Stimulated activated CD4-positive, alpha-beta T cell treated with anti-CD3 and anti-CD28 coated beads, Interleukin-2, amount 100 ng/mL, for 4 hours (primary cell): Measurements from ENCODE around the gene ADAMTS20.
"Not testable (repeated sequence)": the region's sequence is repeated elsewhere in the genome, so short reads cannot be mapped to it uniquely, and the experiment has no call there.

Experiments used
- DNase-seq: peaks from one replicate; pipeline ENCODE4 v3.0.0-alpha.2; 2020; ENCODE audit warnings: low read depth

ADAMTS20 gene

DNA sequence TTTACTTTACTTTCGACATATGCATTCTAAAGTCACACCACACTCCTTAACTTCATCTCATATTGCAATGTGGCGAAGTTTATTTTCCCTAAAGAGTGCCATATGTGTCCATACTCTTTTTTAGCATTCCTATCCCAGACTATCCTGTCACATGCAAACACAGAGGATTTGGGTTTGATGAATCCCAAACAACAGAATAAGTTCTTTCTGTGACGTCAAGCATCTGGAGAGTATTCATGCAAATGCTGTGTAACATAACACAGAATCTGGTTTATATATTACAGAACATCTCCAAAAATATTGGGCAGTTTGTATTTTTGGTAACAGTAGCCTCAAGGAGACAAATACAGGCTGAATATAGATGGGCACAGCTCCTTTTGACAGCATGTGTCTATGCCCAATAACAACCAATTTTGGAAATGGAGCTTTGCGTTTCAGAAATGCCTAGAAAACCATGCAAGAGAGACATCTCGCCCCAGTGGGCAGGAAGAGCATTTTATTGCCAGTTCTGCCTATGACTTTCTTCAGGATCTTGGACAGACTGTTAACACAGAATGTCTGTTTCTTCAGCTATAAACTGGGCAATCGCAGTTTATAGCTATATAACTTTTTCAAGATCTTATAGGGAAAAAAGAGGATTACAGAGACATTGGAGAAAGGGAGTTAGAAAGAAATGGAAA lies 190.8 kb downstream of the ADAMTS20 start:
- no peak for DNase-seq

DNA sequence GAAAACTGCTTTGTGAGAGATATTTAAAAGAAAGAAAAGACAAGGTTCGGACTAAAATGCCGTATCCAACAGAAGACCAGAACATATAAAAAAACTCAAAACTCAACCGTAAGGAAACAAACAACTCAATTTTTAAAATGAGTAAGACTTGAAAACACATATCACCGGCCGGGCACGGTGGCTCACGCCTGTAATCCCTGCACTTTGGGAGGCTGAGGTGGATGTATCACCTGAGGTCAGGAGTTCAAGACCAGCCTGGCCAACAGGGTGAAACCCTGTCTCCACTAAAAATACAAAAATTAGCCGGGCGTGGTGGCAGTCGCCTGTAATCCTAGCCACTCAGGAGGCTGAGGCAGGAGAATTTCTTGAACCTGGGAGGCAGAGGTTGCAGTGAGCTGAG lies 192.0 kb downstream of the ADAMTS20 start:
- not testable (repeated sequence) for DNase-seq

DNA sequence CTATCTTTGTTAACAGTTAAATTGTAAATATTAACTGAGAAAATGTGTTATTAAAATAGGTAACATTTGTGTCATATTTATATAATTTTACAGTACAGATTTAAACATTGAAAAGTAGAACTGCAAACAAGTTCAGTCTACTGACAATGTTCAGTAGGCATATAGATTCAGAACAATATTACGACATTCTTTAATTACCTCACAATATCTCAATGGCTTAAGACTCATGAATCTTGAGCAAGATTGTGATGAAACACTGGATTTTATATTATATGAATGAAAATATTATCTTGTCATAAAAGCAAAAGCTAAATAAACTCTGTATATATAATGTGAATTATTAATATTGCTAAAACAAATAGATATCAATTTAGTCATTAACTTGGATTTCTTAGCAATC lies 194.9 kb downstream of the ADAMTS20 start:
- no peak for DNase-seq

DNA sequence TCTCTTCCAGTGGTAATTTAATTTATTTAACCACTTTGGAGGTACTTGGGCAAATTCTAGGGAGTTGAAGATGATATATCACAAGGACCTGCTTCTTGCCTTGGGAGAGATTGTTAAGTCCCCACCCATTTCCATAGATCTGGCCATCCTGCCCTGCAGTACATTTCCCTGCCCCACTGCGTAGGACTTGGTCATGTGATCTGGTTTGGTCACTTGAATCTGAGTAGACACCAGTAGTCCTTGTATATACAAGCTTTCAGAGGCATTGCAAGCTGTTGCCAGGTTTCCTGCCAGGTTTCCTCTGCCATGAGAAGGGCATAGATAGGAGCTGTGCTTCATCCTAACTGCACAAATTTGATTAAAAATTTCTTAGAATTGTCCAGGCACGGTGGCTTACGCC lies 200.0 kb downstream of the ADAMTS20 start:
- DNase-seq, result no peak

GRCh38 chr12:43349863-43350262 lies 202.1 kb downstream of the ADAMTS20 start:
- DNase-seq, result no peak

GRCh38 chr12:43348221-43348620 lies 203.8 kb downstream of the ADAMTS20 start:
- no peak for DNase-seq

DNA sequence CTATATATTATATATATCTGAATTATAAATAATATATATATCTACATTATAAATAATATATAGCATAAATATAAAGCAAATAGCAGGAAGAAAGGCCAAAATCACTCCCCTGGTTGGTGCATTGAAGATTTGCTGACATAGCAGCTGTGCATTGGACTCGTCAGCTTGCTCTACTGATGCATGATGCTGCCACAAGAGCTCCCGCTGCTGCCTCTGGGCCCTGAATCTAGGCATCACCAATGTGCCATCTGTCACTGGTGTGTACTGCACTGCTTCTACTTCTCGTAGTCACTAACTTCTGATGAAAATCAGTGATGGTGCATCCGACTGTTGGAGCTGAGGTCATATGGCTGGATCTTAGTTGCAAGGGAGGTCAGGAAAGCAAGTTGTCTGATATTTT lies 205.0 kb downstream of the ADAMTS20 start:
- DNase-seq, result no peak

DNA sequence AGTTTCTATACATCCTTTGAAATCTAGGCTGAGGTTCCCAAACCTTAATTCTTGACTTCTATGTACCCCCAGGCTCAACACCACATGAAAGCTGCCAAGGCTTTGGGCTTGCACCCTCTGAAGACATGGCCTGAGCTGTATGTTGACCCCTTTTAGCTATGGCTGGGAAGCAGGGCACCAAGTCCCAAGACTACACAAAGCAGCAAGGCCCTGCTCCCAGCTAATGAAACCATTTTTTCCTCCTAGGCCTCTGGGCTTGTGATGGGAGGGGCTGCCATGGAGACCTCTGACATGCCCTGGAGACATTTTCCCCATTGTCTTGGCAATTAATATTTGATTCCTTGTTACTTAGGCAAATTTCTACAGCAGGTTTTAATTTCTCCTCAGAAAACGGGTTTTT lies 207.0 kb downstream of the ADAMTS20 start:
- no peak for DNase-seq

GRCh38 chr12:43341785-43342313 lies 210.2 kb downstream of the ADAMTS20 start:
- not testable (repeated sequence) for DNase-seq

GRCh38 chr12:43338848-43339526 lies 213.0 kb downstream of the ADAMTS20 start:
- DNase-seq, result no peak

GRCh38 chr12:43337571-43338444 lies 214.2 kb downstream of the ADAMTS20 start:
- DNase-seq, result no peak

DNA sequence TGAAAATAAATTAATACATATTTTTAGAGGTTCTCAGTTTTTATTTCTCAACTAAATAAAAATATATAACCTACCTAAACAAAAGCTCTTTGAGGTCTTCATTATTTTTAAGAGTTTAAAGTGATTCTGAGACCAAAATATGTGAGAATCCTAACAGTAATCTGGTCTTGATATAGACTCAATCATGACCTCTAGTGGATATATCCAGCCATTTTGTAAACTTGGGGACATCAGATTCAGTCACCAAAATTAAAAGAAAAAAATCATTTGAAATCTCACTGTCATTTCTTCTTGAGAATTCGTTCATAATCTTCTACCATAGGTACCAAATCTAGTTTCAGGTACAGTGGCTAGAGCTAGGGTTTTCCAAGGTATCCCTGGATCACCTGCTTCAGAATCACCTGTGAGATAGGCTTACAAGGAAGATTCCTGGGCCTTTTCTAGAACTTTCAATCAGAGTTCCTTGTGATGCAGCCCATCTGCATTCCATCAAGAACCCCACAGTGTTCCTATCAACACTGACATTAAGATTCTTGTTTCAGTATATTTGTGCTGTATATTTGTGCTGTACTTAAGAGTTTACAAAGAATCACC lies 214.9 kb downstream of the ADAMTS20 start:
- DNase-seq, result no peak

- DNase-seq, result no peak
Measured at GRCh38 chr12:43333644-43334043, 218.4 kb downstream of the ADAMTS20 start.

GRCh38 chr12:43332977-43333640 lies 218.9 kb downstream of the ADAMTS20 start:
- DNase-seq, result no peak

- no peak for DNase-seq
Measured at GRCh38 chr12:43331935-43332334, 220.1 kb downstream of the ADAMTS20 start.

DNA sequence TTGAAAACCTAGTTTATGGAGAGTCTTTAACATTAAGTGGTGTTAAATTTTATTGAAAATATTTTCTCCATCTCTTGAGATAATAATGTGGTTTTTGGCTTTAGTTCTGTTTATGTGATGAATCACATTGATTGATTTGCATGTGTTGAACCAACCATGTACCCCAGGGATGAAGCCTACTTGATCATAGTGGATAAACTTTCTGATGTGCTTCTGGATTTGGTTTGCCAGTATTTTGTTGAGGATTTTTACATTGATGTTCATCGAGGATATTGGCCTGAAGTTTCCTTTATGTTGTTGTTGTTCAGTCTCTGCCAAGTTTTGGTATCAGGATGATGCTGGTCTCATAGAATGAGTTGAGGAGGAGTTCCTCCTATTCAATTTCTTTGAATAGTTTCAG lies 222.6 kb downstream of the ADAMTS20 start:
- DNase-seq, result no peak

- no peak for DNase-seq
Measured at GRCh38 chr12:43325786-43326185, 226.2 kb downstream of the ADAMTS20 start.

GRCh38 chr12:43320281-43320680 lies 231.7 kb downstream of the ADAMTS20 start:
- no peak for DNase-seq

DNA sequence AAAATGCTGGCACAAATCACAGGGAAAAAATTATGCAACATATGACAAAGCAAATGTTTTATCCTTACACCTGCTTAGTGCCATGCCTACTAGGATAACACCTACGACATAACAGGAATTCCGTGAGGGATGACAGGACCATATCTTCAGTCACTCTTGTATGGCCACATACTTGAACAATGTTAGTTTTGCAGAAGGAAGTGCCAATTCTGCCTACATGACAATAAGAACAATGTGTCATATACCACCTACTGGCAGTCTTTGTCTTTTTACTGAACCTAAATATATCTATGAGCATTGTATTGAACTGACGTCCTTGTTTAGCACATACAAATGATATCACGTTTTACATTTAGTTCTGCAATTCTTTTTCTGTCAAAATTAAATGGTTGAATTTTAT lies 234.0 kb downstream of the ADAMTS20 start:
- DNase-seq, result no peak

GRCh38 chr12:43317156-43317555 lies 234.8 kb downstream of the ADAMTS20 start:
- no peak for DNase-seq

DNA sequence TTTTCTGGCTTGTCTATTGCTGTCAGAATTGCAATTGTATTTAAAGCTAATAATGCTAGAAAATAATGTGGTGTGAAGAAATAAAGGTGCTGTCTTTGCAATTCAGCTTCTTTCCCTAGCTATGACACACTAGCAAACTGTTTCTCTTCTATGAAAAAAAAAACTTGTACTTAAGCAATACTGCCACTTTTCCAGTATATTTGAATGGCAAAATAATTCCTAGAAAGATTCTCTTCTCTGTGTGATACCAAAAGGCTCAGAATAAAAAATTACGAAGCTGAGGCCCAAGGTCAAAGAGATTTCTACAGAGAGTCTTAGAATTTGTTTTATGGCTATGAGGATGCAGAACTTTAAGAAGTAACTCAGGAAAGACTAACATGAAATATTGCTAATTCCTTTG lies 235.5 kb downstream of the ADAMTS20 start:
- no peak for DNase-seq

DNA sequence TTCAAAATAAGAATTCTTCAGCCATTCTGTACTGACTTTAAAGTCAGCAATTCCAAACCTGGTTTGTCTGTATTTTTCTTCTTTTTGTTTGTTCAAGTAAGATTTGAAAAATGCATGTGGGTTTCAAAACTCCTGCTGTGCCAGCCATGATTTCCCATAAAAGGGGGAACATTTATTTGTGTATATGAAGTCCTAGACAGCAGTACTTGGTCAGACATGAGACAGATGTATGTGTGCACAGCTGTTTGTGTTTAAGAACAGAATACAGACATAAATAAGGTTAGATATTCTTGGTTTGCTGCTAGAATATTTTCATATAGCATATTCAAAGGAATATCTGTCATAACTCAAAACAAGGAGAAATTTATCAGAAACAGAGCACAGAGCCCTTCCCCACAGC lies 236.0 kb downstream of the ADAMTS20 start:
- DNase-seq, result no peak
